Central memory CD8-positive, alpha-beta T cell (primary cell): ENCODE measurements around the gene TSPAN18.

Source experiments
- ATAC-seq: fragments of 150-1000 bp; cut with Tn5 transposase; replicated peaks from 2 replicates; pipeline ENCODE4 v1.10.0; 2022; ENCODE audit warnings: mild to moderate bottlenecking, moderate FRiP score, moderate number of reproducible peaks; ENCODE audit not compliant: poor library complexity, severe bottlenecking; ENCODE audit errors: extremely low read depth
- DNase-seq, 2 donors: peaks; one replicate each; pipeline ENCODE4 v3.0.0; 2021; ENCODE audit warnings: low spot score in 2 of 2
- H3K27ac Mint-ChIP-seq: one replicate; pipeline ENCODE4 v1.8.0; 2022; ENCODE audit warnings: low read depth, mild to moderate bottlenecking, moderate library complexity, mixed read lengths
- H3K27me3 Mint-ChIP-seq: one replicate; pipeline ENCODE4 v1.8.0; 2022; ENCODE audit warnings: mixed read lengths
- H3K36me3 Mint-ChIP-seq: one replicate; pipeline ENCODE4 v1.8.0; 2022; ENCODE audit warnings: mild to moderate bottlenecking, moderate library complexity, mixed read lengths; ENCODE audit not compliant: insufficient read depth
- H3K4me1 Mint-ChIP-seq: one replicate; pipeline ENCODE4 v1.8.0; 2022; ENCODE audit warnings: mixed read lengths
- H3K4me3 Mint-ChIP-seq: one replicate; pipeline ENCODE4 v1.8.0; 2022; ENCODE audit warnings: mild to moderate bottlenecking, moderate library complexity, mixed read lengths
- H3K9me3 Mint-ChIP-seq: one replicate; pipeline ENCODE4 v1.8.0; 2022; ENCODE audit warnings: mixed read lengths

Gene TSPAN18

GRCh38 chr11:44940404-44940803 lies 213.6 kb downstream of the TSPAN18 start:
- H3K27ac Mint-ChIP-seq: peak overlapping the region; percentile 20
- ATAC-seq (no peak), DNase-seq (no peak)
- peaks cover 59% of the 10 kb centered on the region for H3K4me1 Mint-ChIP-seq
- no peaks in the 10 kb centered on the region for H3K9me3 Mint-ChIP-seq
- H3K4me3 Mint-ChIP-seq: no peak overlapping the region
- H3K27me3 Mint-ChIP-seq: no peaks in the 10 kb centered on the region
- peaks cover 14% of the 10 kb centered on the region for H3K36me3 Mint-ChIP-seq

DNA sequence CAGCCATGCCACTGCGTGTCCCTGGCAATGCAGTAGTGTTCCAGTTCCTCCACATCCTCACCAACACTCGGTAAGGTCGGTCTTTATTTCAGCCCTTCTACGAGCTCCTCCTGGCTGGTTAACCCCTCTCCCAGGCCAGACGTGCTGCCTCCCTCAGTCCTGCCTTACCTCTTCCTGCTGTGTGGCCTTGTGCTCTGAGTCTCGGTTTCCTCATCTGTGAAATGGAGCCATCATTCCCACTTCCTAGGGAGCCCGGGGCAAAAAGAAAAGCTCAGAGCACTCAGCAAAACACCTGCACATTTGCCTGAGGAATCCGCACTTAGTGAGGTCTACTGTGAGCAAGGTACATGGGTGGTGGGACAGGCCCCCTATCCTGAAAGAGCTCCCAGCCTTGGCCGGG lies 214.1 kb downstream of the TSPAN18 start:
- no peak for ATAC-seq
- peaks cover 59% of the 10 kb centered on the region for H3K4me1 Mint-ChIP-seq

DNA sequence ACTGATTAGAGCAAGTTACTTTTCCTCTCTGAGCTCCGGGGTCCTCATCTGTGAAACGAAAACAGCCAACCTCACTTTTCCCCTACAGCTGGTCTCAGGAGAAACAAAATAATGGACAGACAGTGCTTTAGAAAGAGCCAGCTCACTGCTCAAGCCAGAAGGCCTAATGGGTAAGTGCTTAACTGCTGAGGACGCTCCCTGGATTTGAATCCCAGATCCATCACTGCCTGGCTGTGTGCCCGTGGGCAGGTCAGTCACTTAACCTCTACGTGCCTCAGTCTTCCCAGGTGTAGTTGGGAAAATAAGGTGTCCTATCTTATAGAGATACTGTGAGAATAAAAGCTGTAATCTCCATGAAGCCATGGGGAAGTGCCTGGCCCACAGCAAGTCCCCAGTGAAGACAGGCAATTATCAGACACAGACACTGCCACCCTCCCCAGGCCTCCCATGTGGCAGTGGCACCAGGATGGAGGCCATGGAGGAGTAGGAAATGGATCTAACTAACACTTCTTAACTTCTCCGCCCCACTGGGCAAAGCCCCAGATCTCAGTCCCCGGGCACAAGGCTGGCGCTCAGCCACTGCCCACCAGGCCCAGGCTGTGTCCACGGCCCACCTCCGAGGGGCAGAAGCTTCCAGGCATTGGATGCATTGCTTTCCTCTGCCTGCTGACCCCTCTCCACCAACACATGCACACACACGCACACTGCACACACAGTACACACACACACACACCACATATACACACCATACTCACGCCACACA lies 214.7 kb downstream of the TSPAN18 start:
- peaks cover 8% of the 10 kb centered on the region for H3K36me3 Mint-ChIP-seq
- H3K9me3 Mint-ChIP-seq: no peaks in the 10 kb centered on the region
- H3K4me3 Mint-ChIP-seq: no peak overlapping the region
- peak overlapping the region; percentile 11 for H3K27ac Mint-ChIP-seq
- H3K27me3 Mint-ChIP-seq: no peaks in the 10 kb centered on the region
- H3K4me1 Mint-ChIP-seq: peaks cover 56% of the 10 kb centered on the region
- ATAC-seq: no peak
- DNase-seq: no peak

More for the DNA sequence above, 214.1 kb downstream of the TSPAN18 start:
- Mint-ChIP-seq H3K9me3 (no peaks in the 10 kb centered on the region), H3K27me3 (no peaks in the 10 kb centered on the region), H3K27ac (no peak overlapping the region), H3K4me3 (no peak overlapping the region), H3K36me3 (peaks cover 9% of the 10 kb centered on the region)
- DNase-seq: no peak

GRCh38 chr11:44942029-44942955 lies 215.5 kb downstream of the TSPAN18 start:
- peaks cover 9% of the 10 kb centered on the region for H3K36me3 Mint-ChIP-seq
- no peaks in the 10 kb centered on the region for H3K27me3 Mint-ChIP-seq
- no peak for DNase-seq
- H3K27ac Mint-ChIP-seq: peak overlapping the region; percentile 11
- no peaks in the 10 kb centered on the region for H3K9me3 Mint-ChIP-seq
- ATAC-seq: no peak
- H3K4me1 Mint-ChIP-seq: peaks cover 60% of the 10 kb centered on the region
- H3K4me3 Mint-ChIP-seq: peak overlapping the region; percentile 25

- DNase-seq (no peak), ATAC-seq (no peak)
- Mint-ChIP-seq H3K27ac (peak overlapping the region; percentile 11), H3K27me3 (no peaks in the 10 kb centered on the region), H3K4me3 (peak overlapping the region; percentile 25), H3K4me1 (peaks cover 63% of the 10 kb centered on the region), H3K36me3 (peaks cover 9% of the 10 kb centered on the region), H3K9me3 (no peaks in the 10 kb centered on the region)
These were observed 216.4 kb downstream of the TSPAN18 start for GRCh38 chr11:44943118-44943517.

DNA sequence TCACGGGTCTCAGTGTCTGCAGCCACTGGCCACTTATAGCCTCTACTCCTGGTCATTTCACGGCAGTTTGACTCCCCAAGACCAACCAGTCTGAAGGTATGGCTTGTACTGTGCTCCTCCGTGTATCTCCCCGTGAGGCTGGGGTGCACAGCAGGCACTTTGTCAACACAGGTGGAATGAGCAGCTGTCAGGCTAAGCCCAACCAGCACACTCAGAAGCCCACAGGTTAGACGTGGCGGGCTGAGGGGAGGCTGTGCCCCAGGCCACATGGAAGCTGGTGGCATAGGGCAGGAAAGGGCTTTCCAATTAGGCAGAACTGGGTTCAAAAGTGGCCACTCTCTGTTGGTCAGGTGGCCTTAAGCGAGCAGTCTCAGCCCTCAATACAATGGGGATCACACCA lies 216.9 kb downstream of the TSPAN18 start:
- Mint-ChIP-seq H3K27me3 (no peaks in the 10 kb centered on the region), H3K9me3 (no peaks in the 10 kb centered on the region), H3K4me1 (peaks cover 68% of the 10 kb centered on the region), H3K36me3 (peaks cover 9% of the 10 kb centered on the region), H3K27ac (peak overlapping the region; percentile 11), H3K4me3 (peak overlapping the region; percentile 25)
- peak; percentile 24 for ATAC-seq
- no peak for DNase-seq

DNA sequence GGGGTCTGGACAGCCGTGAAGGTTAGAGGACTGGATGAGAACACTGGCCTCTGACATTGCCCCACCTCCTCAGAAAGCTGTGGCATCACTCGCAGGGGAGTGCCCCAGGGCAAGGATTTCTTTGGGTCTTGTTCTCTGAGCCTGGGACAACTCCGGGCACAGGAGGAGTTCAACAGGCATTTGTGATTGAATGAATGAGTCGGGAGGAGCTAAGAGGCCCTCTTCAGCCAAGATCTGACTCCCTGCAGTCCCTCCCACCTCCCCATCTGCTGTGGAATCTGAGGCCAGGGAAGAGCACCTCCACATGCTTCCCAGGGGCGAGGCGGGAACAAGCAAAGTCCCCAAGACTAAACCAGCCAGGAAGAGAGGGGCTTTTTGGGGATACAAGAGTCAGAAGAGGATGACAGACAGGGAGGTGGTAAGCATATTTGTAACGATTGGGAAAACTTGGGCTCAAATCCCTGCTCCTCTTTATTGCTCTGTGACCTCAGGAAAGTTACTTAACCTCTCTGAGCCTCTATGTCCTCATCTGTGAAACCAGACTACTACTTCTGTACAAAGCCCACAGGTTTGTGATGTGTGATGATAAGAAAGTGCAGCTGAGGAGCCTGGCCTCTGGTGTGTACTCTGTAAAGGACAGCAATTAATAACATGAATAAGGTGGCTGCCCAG lies 217.6 kb downstream of the TSPAN18 start:
- no peaks in the 10 kb centered on the region for H3K9me3 Mint-ChIP-seq
- H3K4me1 Mint-ChIP-seq: peaks cover 75% of the 10 kb centered on the region
- H3K27ac Mint-ChIP-seq: no peak overlapping the region
- peaks cover 7% of the 10 kb centered on the region for H3K36me3 Mint-ChIP-seq
- DNase-seq (no peak), ATAC-seq (no peak)
- H3K27me3 Mint-ChIP-seq: no peaks in the 10 kb centered on the region
- no peak overlapping the region for H3K4me3 Mint-ChIP-seq

- Mint-ChIP-seq H3K4me3 (no peak overlapping the region), H3K9me3 (no peaks in the 10 kb centered on the region), H3K27ac (no peak overlapping the region), H3K27me3 (no peaks in the 10 kb centered on the region), H3K4me1 (peaks cover 73% of the 10 kb centered on the region), H3K36me3 (peaks cover 7% of the 10 kb centered on the region)
- DNase-seq (no peak), ATAC-seq (no peak)
These were observed 218.1 kb downstream of the TSPAN18 start for GRCh38 chr11:44944853-44945235.

GRCh38 chr11:44945666-44946065 lies 218.9 kb downstream of the TSPAN18 start:
- Mint-ChIP-seq H3K36me3 (peaks cover 9% of the 10 kb centered on the region), H3K9me3 (no peaks in the 10 kb centered on the region), H3K27me3 (no peaks in the 10 kb centered on the region), H3K4me3 (no peak overlapping the region), H3K4me1 (peaks cover 65% of the 10 kb centered on the region), H3K27ac (no peak overlapping the region)
- DNase-seq: no peak
- no peak for ATAC-seq

DNA sequence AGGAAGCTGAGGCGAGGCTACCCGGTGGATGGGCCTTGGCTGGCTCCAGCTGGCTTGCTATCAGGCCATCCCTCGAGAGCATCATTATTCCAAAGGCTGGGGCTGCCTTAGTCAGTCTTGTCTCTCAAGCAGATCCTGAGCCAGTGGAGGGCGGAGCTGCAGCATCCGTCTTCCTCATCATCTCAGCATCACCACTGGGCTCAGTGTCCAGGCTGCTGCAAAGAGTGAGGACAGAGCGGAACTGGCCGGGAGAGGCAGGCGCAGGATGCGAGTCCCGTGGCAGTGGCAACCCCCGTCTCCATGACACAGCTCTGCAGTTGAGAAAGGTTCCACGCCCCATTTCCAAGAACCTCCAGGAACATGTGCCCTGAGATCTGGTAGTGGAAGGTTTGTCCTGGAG lies 219.5 kb downstream of the TSPAN18 start:
- no peak overlapping the region for H3K27ac Mint-ChIP-seq
- H3K27me3 Mint-ChIP-seq: no peaks in the 10 kb centered on the region
- no peaks in the 10 kb centered on the region for H3K9me3 Mint-ChIP-seq
- H3K36me3 Mint-ChIP-seq: peaks cover 7% of the 10 kb centered on the region
- ATAC-seq (no peak), DNase-seq (no peak)
- peaks cover 60% of the 10 kb centered on the region for H3K4me1 Mint-ChIP-seq
- H3K4me3 Mint-ChIP-seq: no peak overlapping the region

DNA sequence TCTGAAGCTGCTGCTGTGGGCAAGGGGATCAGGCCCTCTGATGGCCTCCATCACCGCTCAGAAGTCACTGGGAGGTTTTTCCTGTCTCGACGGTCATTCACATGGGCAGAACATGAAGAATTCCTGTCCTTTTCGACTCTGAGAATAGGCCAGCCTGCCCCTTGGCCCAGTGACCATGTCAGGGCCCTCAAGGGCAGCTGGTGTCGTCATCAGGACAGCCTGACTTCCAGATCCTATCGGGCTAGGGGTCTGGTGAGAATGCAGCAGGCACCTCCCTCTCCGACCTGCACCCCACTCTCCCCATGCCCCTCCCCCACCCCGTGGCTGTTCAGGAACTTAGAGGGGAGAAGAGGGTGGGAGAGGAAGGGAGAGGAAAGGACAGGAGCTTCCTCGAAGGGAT lies 220.4 kb downstream of the TSPAN18 start:
- H3K4me1 Mint-ChIP-seq: peaks cover 57% of the 10 kb centered on the region
- no peak overlapping the region for H3K4me3 Mint-ChIP-seq
- peaks cover 7% of the 10 kb centered on the region for H3K36me3 Mint-ChIP-seq
- ATAC-seq (no peak), DNase-seq (no peak)
- H3K9me3 Mint-ChIP-seq: no peaks in the 10 kb centered on the region
- no peak overlapping the region for H3K27ac Mint-ChIP-seq
- no peaks in the 10 kb centered on the region for H3K27me3 Mint-ChIP-seq

GRCh38 chr11:44948155-44948554 lies 221.4 kb downstream of the TSPAN18 start:
- no peak overlapping the region for H3K27ac Mint-ChIP-seq
- peaks cover 6% of the 10 kb centered on the region for H3K36me3 Mint-ChIP-seq

More at GRCh38 chr11:44948155-44948554, 221.4 kb downstream of the TSPAN18 start:
- H3K4me1 Mint-ChIP-seq: peaks cover 47% of the 10 kb centered on the region
- DNase-seq: no peak
- H3K9me3 Mint-ChIP-seq: no peaks in the 10 kb centered on the region
- peak overlapping the region; percentile 88 for H3K4me3 Mint-ChIP-seq
- no peaks in the 10 kb centered on the region for H3K27me3 Mint-ChIP-seq
- ATAC-seq: no peak
